ENCODE data around the gene PPP2R1A.

DNA sequence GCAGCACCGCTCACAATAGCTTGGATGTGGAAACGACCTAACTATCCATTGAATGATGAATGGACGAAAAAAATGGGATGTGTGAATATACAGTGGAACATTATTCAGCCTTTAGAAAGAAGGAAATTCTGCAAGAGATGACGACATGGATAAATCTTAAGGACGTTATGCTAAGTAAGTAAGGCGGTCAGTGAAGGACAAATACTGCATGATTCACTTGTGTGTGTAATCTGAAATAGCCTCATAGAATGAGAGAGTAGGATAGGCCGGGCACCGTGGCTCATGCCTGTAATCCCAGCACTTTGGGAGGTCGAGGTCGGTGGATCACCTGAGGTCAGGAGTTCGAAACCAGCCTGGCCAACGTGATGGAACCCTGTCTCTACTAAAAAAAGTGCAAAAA, 54.2 kb downstream of the PPP2R1A start:
- TF ChIP-seq, protein P1, sequence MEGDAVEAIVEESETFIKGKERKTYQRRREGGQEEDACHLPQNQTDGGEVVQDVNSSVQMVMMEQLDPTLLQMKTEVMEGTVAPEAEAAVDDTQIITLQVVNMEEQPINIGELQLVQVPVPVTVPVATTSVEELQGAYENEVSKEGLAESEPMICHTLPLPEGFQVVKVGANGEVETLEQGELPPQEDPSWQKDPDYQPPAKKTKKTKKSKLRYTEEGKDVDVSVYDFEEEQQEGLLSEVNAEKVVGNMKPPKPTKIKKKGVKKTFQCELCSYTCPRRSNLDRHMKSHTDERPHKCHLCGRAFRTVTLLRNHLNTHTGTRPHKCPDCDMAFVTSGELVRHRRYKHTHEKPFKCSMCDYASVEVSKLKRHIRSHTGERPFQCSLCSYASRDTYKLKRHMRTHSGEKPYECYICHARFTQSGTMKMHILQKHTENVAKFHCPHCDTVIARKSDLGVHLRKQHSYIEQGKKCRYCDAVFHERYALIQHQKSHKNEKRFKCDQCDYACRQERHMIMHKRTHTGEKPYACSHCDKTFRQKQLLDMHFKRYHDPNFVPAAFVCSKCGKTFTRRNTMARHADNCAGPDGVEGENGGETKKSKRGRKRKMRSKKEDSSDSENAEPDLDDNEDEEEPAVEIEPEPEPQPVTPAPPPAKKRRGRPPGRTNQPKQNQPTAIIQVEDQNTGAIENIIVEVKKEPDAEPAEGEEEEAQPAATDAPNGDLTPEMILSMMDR (IDR thresholded peaks at IDR 0.05): no peak
- no peak for TF ChIP-seq POLR2A (IDR thresholded peaks at IDR 0.05)
- no peak for TF ChIP-seq POLR2AphosphoS5 (IDR thresholded peaks at IDR 0.05)
- TF ChIP-seq EP300 (IDR thresholded peaks at IDR 0.05): no peak

Measured in stomach (tissue), 4 donors.